ENCODE measurements around the gene RDH14.

The RDH14 gene

GRCh38 chr2:18596993-18597392, 36.5 kb upstream of the RDH14 start:
- H3K4me1 ChIP-seq (ENCODE audit: control insufficient read depth, insufficient read depth, low read length), result no peaks in the 10 kb centered on the region
- no peaks in the 10 kb centered on the region for H3K36me3 ChIP-seq (ENCODE audit: control insufficient read depth, insufficient read depth, low read length)
- no peaks in the 10 kb centered on the region for H3K9me3 ChIP-seq (ENCODE audit: control insufficient read depth, low read length)
- WGBS, 2 experiments, result 95 to 99% methylated on average over 3 of the region's 3 CpGs
- no peak overlapping the region for H3K27ac ChIP-seq (ENCODE audit: insufficient read depth, low read depth, low read length, poor library complexity, severe bottlenecking)
- no peak overlapping the region for H3K4me3 ChIP-seq (ENCODE audit: insufficient read depth, low read depth, low read length)
- no peaks in the 10 kb centered on the region for H3K27me3 ChIP-seq (ENCODE audit: control insufficient read depth, insufficient read depth, low read length, poor library complexity, severe bottlenecking)

GRCh38 chr2:18593496-18593895, 33.0 kb upstream of the RDH14 start:
- Histone ChIP-seq H3K4me1 (ENCODE audit: control insufficient read depth, insufficient read depth, low read length) (no peaks in the 10 kb centered on the region), H3K4me3 (ENCODE audit: insufficient read depth, low read depth, low read length) (no peak overlapping the region), H3K27ac (ENCODE audit: insufficient read depth, low read depth, low read length, poor library complexity, severe bottlenecking) (no peak overlapping the region), H3K27me3 (ENCODE audit: control insufficient read depth, insufficient read depth, low read length, poor library complexity, severe bottlenecking) (no peaks in the 10 kb centered on the region), H3K36me3 (ENCODE audit: control insufficient read depth, insufficient read depth, low read length) (no peaks in the 10 kb centered on the region), H3K9me3 (ENCODE audit: control insufficient read depth, low read length) (no peaks in the 10 kb centered on the region)
- WGBS, 2 experiments, result 90 to 93% methylated on average over 1 of the region's 1 CpG

- WGBS, 2 experiments, result 91 to 96% methylated on average over 2 of the region's 2 CpGs
- H3K4me1 ChIP-seq (ENCODE audit: control insufficient read depth, insufficient read depth, low read length), result no peaks in the 10 kb centered on the region
These were observed 31.9 kb upstream of the RDH14 start for GRCh38 chr2:18592372-18592771.

GRCh38 chr2:18589354-18589753, 28.9 kb upstream of the RDH14 start, which contains the start of gene NT5C1B:
Gene NT5C1B (minus strand): TSS chr2:18589569. CDS start chr2:18589468, 101 bp downstream.
- no peaks in the 10 kb centered on the region for H3K27me3 ChIP-seq (ENCODE audit: control insufficient read depth, insufficient read depth, low read length, poor library complexity, severe bottlenecking)
- H3K4me3 ChIP-seq (ENCODE audit: insufficient read depth, low read depth, low read length), result no peak within 1 kb of the TSS
- H3K4me1 ChIP-seq (ENCODE audit: control insufficient read depth, insufficient read depth, low read length), result no peaks in the 10 kb centered on the region
- H3K27ac ChIP-seq (ENCODE audit: insufficient read depth, low read depth, low read length, poor library complexity, severe bottlenecking), result no peak within 1 kb of the TSS
- no peaks in the 10 kb centered on the region for H3K36me3 ChIP-seq (ENCODE audit: control insufficient read depth, insufficient read depth, low read length)
- H3K9me3 ChIP-seq (ENCODE audit: control insufficient read depth, low read length), result no peaks in the 10 kb centered on the region
- WGBS, 2 experiments, result 76 to 100% methylated on average over 1 of the region's 1 CpG

More at GRCh38 chr2:18592372-18592771, 31.9 kb upstream of the RDH14 start:
- no peak overlapping the region for H3K27ac ChIP-seq (ENCODE audit: insufficient read depth, low read depth, low read length, poor library complexity, severe bottlenecking)
- no peaks in the 10 kb centered on the region for H3K27me3 ChIP-seq (ENCODE audit: control insufficient read depth, insufficient read depth, low read length, poor library complexity, severe bottlenecking)
- no peak overlapping the region for H3K4me3 ChIP-seq (ENCODE audit: insufficient read depth, low read depth, low read length)
- no peaks in the 10 kb centered on the region for H3K36me3 ChIP-seq (ENCODE audit: control insufficient read depth, insufficient read depth, low read length)
- H3K9me3 ChIP-seq (ENCODE audit: control insufficient read depth, low read length), result no peaks in the 10 kb centered on the region

- Histone ChIP-seq H3K9me3 (ENCODE audit: control insufficient read depth, low read length) (no peaks in the 10 kb centered on the region), H3K36me3 (ENCODE audit: control insufficient read depth, insufficient read depth, low read length) (no peaks in the 10 kb centered on the region), H3K27ac (ENCODE audit: insufficient read depth, low read depth, low read length, poor library complexity, severe bottlenecking) (no peak overlapping the region), H3K4me1 (ENCODE audit: control insufficient read depth, insufficient read depth, low read length) (no peaks in the 10 kb centered on the region), H3K4me3 (ENCODE audit: insufficient read depth, low read depth, low read length) (no peak overlapping the region), H3K27me3 (ENCODE audit: control insufficient read depth, insufficient read depth, low read length, poor library complexity, severe bottlenecking) (no peaks in the 10 kb centered on the region)
- 89 to 100% methylated on average over 1 of the region's 1 CpG for WGBS, 2 experiments
These were observed 28.3 kb upstream of the RDH14 start for GRCh38 chr2:18588802-18589201.

- Histone ChIP-seq H3K27ac (ENCODE audit: insufficient read depth, low read depth, low read length, poor library complexity, severe bottlenecking) (no peak overlapping the region), H3K4me3 (ENCODE audit: insufficient read depth, low read depth, low read length) (no peak overlapping the region), H3K27me3 (ENCODE audit: control insufficient read depth, insufficient read depth, low read length, poor library complexity, severe bottlenecking) (no peaks in the 10 kb centered on the region), H3K36me3 (ENCODE audit: control insufficient read depth, insufficient read depth, low read length) (no peaks in the 10 kb centered on the region), H3K4me1 (ENCODE audit: control insufficient read depth, insufficient read depth, low read length) (no peaks in the 10 kb centered on the region), H3K9me3 (ENCODE audit: control insufficient read depth, low read length) (no peaks in the 10 kb centered on the region)
- WGBS, 2 experiments, result 80 to 100% methylated on average over 1 of the region's 1 CpG
These were observed 27.6 kb upstream of the RDH14 start for GRCh38 chr2:18588049-18588448.

- Histone ChIP-seq H3K36me3 (ENCODE audit: control insufficient read depth, insufficient read depth, low read length) (no peaks in the 10 kb centered on the region), H3K4me3 (ENCODE audit: insufficient read depth, low read depth, low read length) (no peak overlapping the region), H3K9me3 (ENCODE audit: control insufficient read depth, low read length) (no peaks in the 10 kb centered on the region), H3K27ac (ENCODE audit: insufficient read depth, low read depth, low read length, poor library complexity, severe bottlenecking) (no peak overlapping the region), H3K4me1 (ENCODE audit: control insufficient read depth, insufficient read depth, low read length) (no peaks in the 10 kb centered on the region), H3K27me3 (ENCODE audit: control insufficient read depth, insufficient read depth, low read length, poor library complexity, severe bottlenecking) (no peaks in the 10 kb centered on the region)
- 95% methylated on average over 3 of the region's 3 CpGs; no CpG with 5 or more reads in 1 of the 2 experiments for WGBS, 2 experiments
These were observed 25.1 kb upstream of the RDH14 start for GRCh38 chr2:18585526-18585925.

GRCh38 chr2:18584608-18584954, 24.1 kb upstream of the RDH14 start:
- no peak overlapping the region for H3K4me3 ChIP-seq (ENCODE audit: insufficient read depth, low read depth, low read length)
- no peaks in the 10 kb centered on the region for H3K36me3 ChIP-seq (ENCODE audit: control insufficient read depth, insufficient read depth, low read length)
- H3K9me3 ChIP-seq (ENCODE audit: control insufficient read depth, low read length), result no peaks in the 10 kb centered on the region
- H3K27me3 ChIP-seq (ENCODE audit: control insufficient read depth, insufficient read depth, low read length, poor library complexity, severe bottlenecking), result no peaks in the 10 kb centered on the region
- H3K4me1 ChIP-seq (ENCODE audit: control insufficient read depth, insufficient read depth, low read length), result no peaks in the 10 kb centered on the region
- 93 to 97% methylated on average over 32 of the region's 32 CpGs for WGBS, 2 experiments
- H3K27ac ChIP-seq (ENCODE audit: insufficient read depth, low read depth, low read length, poor library complexity, severe bottlenecking), result no peak overlapping the region

GRCh38 chr2:18583905-18584607, 23.6 kb upstream of the RDH14 start:
- WGBS, 2 experiments, result 95 to 96% methylated on average over 37 of the region's 37 CpGs
- H3K4me1 ChIP-seq (ENCODE audit: control insufficient read depth, insufficient read depth, low read length), result no peaks in the 10 kb centered on the region
- no peaks in the 10 kb centered on the region for H3K27me3 ChIP-seq (ENCODE audit: control insufficient read depth, insufficient read depth, low read length, poor library complexity, severe bottlenecking)
- H3K27ac ChIP-seq (ENCODE audit: insufficient read depth, low read depth, low read length, poor library complexity, severe bottlenecking), result no peak overlapping the region
- H3K9me3 ChIP-seq (ENCODE audit: control insufficient read depth, low read length), result no peaks in the 10 kb centered on the region
- H3K36me3 ChIP-seq (ENCODE audit: control insufficient read depth, insufficient read depth, low read length), result no peaks in the 10 kb centered on the region
- H3K4me3 ChIP-seq (ENCODE audit: insufficient read depth, low read depth, low read length), result no peak overlapping the region

- no peaks in the 10 kb centered on the region for H3K36me3 ChIP-seq (ENCODE audit: control insufficient read depth, insufficient read depth, low read length)
- no peaks in the 10 kb centered on the region for H3K9me3 ChIP-seq (ENCODE audit: control insufficient read depth, low read length)
- H3K4me3 ChIP-seq (ENCODE audit: insufficient read depth, low read depth, low read length), result no peak overlapping the region
- WGBS, 2 experiments, result 89 to 97% methylated on average over 2 to 3 of the region's 3 CpGs
- H3K4me1 ChIP-seq (ENCODE audit: control insufficient read depth, insufficient read depth, low read length), result no peaks in the 10 kb centered on the region
- H3K27ac ChIP-seq (ENCODE audit: insufficient read depth, low read depth, low read length, poor library complexity, severe bottlenecking), result no peak overlapping the region
- H3K27me3 ChIP-seq (ENCODE audit: control insufficient read depth, insufficient read depth, low read length, poor library complexity, severe bottlenecking), result no peaks in the 10 kb centered on the region
These were observed 20.2 kb upstream of the RDH14 start for GRCh38 chr2:18580606-18581005.

GRCh38 chr2:18578033-18578432, 17.6 kb upstream of the RDH14 start:
- Histone ChIP-seq H3K9me3 (ENCODE audit: control insufficient read depth, low read length) (no peaks in the 10 kb centered on the region), H3K27me3 (ENCODE audit: control insufficient read depth, insufficient read depth, low read length, poor library complexity, severe bottlenecking) (no peaks in the 10 kb centered on the region), H3K4me1 (ENCODE audit: control insufficient read depth, insufficient read depth, low read length) (no peaks in the 10 kb centered on the region), H3K27ac (ENCODE audit: insufficient read depth, low read depth, low read length, poor library complexity, severe bottlenecking) (no peak overlapping the region), H3K36me3 (ENCODE audit: control insufficient read depth, insufficient read depth, low read length) (no peaks in the 10 kb centered on the region), H3K4me3 (ENCODE audit: insufficient read depth, low read depth, low read length) (no peak overlapping the region)
